ENCODE results near the gene MAPRE2.

The MAPRE2 gene

DNA sequence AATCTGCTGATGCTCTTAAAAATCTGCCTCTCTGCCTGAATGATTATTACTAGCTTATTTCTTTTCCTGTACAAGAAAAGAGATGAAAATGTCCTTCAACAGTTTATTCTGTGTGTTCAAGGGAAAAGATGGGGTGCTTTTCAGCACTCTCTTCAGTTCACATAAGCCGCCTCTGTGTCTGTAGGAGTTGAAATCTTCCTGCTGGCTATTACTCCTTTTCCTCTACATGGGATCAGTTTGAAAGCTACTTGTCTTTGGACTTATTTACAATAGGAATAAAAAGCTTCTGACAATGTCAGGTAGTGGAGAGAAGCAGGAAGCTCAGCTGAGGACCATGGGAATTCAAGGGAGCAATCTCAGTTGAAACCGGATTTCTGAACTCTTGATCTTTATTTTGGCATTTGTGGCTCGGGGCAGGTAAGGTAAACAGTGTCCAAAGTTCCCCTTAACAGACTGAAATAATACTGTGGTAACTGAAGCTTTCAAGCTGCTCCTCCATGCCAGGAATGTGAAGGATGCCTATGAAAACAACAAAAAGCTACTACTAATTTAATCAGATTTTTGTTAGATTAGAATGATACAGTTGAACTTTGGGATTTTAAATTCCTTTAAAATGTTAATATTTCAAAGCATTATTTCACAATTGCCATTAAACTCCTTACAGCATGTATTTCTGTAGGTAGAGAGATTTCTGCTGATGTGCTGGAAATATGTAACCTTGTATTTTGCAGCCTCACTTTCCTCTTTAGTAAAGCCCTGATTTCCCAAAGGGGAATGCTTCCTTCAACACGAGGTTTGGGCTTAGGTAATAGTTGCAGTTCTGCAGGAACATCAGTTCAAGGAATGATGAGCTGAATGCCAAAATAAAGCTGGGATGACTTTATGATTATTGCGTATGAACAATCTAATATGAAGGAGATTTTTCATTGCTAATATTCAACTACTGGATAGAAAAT, 43.6 kb downstream of the MAPRE2 start:
- no peak for TF ChIP-seq ZNF274 (IDR thresholded peaks at IDR 0.05; ENCODE audit: low read depth, low read length)

DNA sequence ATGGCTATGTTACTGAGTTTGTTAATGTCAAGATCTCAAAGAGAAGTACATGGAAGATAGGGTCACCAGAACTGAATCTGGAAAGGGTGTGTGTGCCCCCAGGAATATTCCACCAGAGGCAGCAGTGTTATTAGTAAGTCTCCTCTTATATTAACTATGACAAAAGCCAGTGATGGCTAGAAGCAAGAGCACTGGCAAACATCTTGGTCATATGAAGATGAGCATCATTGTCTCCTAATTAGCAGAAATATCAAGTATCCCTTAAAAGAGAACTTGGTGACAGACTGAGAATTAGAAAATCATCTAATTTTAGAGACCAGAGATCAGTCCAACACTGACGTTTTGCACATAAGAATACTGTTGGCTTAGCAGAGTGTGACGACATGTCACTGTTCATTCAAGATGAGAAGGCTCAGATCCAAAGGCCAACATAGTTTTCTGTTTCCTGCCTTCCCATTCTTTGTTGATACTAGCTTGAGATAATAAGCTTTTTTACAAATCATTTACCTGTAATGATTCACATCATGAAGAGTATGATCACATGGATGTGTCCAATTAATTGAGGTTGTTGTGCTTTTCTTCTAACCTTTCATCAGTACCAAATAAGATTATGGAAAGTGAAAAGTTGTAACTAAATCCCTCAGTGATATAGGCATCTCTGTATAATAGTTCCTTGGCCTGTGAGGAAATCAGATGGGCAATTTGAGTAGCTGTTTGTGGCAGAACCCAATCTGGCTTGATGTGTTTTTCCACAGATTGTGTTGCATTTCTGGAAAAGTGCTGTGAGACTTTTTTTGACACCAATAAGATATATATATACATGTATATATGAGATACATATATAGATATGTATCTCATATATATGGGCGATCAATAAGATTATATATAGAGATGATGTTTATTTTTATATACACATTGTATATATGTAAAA, 44.5 kb downstream of the MAPRE2 start:
- no peak for TF ChIP-seq ZNF274 (IDR thresholded peaks at IDR 0.05; ENCODE audit: low read depth, low read length)
- H3K4me3 ChIP-seq (ENCODE audit: low read length): no peak overlapping the region

More for the DNA sequence above, 43.6 kb downstream of the MAPRE2 start:
- H3K4me3 ChIP-seq (ENCODE audit: low read length): no peak overlapping the region

GRCh38 chr18:35086704-35087103, 45.5 kb downstream of the MAPRE2 start:
- no peak overlapping the region for H3K4me3 ChIP-seq (ENCODE audit: low read length)
- no peak for TF ChIP-seq ZNF274 (IDR thresholded peaks at IDR 0.05; ENCODE audit: low read depth, low read length)

GRCh38 chr18:35087726-35088125, 46.5 kb downstream of the MAPRE2 start:
- H3K4me3 ChIP-seq (ENCODE audit: low read length): no peak overlapping the region
- TF ChIP-seq ZNF274 (IDR thresholded peaks at IDR 0.05; ENCODE audit: low read depth, low read length): no peak

- TF ChIP-seq ZNF274 (IDR thresholded peaks at IDR 0.05; ENCODE audit: low read depth, low read length): no peak
- no peak overlapping the region for H3K4me3 ChIP-seq (ENCODE audit: low read length)
These were observed 47.7 kb downstream of the MAPRE2 start for GRCh38 chr18:35088921-35089320.

DNA sequence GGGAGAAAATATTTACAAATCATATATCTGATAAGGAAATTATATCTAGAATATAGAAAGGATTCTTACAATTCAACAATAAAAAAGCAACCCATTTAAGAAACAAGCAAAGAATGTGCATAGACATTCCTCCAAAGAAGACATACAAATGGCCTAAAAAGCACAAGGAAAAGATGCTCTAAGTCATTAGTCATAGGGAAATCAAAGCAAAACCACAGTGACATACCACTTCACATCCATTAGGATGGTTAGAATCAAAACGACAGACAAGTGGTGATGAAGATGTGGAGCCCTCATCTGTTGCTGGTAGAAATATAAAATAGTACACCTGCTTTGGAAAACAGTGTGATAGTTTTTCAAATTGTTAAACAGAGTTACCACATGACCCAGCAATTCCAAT, 48.2 kb downstream of the MAPRE2 start:
- H3K4me3 ChIP-seq (ENCODE audit: low read length): no peak overlapping the region
- no peak for TF ChIP-seq ZNF274 (IDR thresholded peaks at IDR 0.05; ENCODE audit: low read depth, low read length)

GRCh38 chr18:35089891-35090550, 48.8 kb downstream of the MAPRE2 start:
- no peak for TF ChIP-seq ZNF274 (IDR thresholded peaks at IDR 0.05; ENCODE audit: low read depth, low read length)
- H3K4me3 ChIP-seq (ENCODE audit: low read length): no peak overlapping the region

- TF ChIP-seq ZNF274 (IDR thresholded peaks at IDR 0.05; ENCODE audit: low read depth, low read length): no peak
- no peak overlapping the region for H3K4me3 ChIP-seq (ENCODE audit: low read length)
These were observed 50.6 kb downstream of the MAPRE2 start for GRCh38 chr18:35091841-35092240.

- TF ChIP-seq ZNF274 (IDR thresholded peaks at IDR 0.05; ENCODE audit: low read depth, low read length): no peak
- no peak overlapping the region for H3K4me3 ChIP-seq (ENCODE audit: low read length)
These were observed 54.9 kb downstream of the MAPRE2 start for GRCh38 chr18:35095983-35096676.

- no peak for TF ChIP-seq ZNF274 (IDR thresholded peaks at IDR 0.05; ENCODE audit: low read depth, low read length)
- no peak overlapping the region for H3K4me3 ChIP-seq (ENCODE audit: low read length)
These were observed 55.4 kb downstream of the MAPRE2 start for GRCh38 chr18:35096677-35097011.

DNA sequence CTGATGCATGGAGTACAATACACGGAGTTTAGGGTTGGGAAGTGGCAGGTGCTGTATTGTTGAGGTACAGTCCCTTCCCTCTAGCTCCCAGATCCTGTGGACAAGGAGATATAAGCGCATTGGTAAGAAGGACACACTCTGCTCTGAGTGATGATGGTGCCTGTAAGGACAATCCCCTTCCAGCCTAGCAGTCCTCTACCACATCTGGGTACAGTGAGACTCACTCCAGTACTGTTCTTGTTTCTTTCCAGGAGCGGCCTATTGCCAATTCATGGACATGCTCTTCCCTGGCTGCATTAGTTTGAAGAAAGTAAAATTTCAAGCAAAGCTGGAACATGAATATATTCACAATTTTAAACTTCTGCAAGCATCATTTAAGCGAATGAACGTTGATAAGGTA, 56.0 kb downstream of the MAPRE2 start:
- no peak for TF ChIP-seq ZNF274 (IDR thresholded peaks at IDR 0.05; ENCODE audit: low read depth, low read length)
- H3K4me3 ChIP-seq (ENCODE audit: low read length): no peak overlapping the region

- TF ChIP-seq ZNF274 (IDR thresholded peaks at IDR 0.05; ENCODE audit: low read depth, low read length): no peak
These were observed 56.5 kb downstream of the MAPRE2 start for GRCh38 chr18:35097763-35098162.

DNA sequence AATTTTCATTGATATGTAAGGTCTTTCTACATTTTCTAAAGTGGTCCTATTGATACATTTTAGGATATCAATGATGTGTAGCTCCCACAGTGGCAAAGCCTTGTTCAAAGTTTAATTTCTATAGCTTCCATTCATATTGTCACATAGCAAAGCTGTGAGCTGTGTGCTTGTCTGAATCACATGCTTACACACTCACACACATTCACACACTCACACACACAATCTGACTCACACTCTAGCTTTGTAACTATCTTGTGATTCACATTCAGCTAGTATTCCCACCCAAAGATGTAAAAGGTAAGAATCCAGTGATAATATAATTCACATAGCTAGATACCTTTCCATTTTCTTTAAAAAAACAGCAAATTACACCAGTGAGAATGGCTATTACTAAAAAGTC, 58.7 kb downstream of the MAPRE2 start:
- H3K4me3 ChIP-seq (ENCODE audit: low read length): no peak overlapping the region
- TF ChIP-seq ZNF274 (IDR thresholded peaks at IDR 0.05; ENCODE audit: low read depth, low read length): no peak

More at GRCh38 chr18:35097763-35098162, 56.5 kb downstream of the MAPRE2 start:
- H3K4me3 ChIP-seq (ENCODE audit: low read length): no peak overlapping the region
